HepG2 (cell line): Measurements from ENCODE around the gene CLEC3B. TPM values are rescaled to one million over a fixed set of nuclear protein-coding genes. Genes with fewer than 3 reads are reported as not detected.

Source experiments
- AHR ChIP-seq: IDR thresholded peaks from 2 replicates; pipeline ENCODE4 v1.6.1; 2018; ENCODE audit warnings: missing genetic modification reagents, missing compliant biosample characterization
- CEBPG ChIP-seq: IDR thresholded peaks from 2 replicates; pipeline ENCODE4 v1.6.1; 2016
- ELF1 ChIP-seq: sonication (generic); formaldehyde crosslinking; IDR thresholded peaks from 2 replicates; pipeline ENCODE4 v1.4.0; 2020; ENCODE audit warnings: missing genetic modification reagents
- GABPB1 ChIP-seq: IDR thresholded peaks from 2 replicates; pipeline ENCODE4 v1.6.1; 2016; ENCODE audit warnings: mild to moderate bottlenecking, missing genetic modification reagents, moderate library complexity, missing compliant biosample characterization
- GATAD2A ChIP-seq: IDR thresholded peaks from 2 replicates; pipeline ENCODE4 v1.6.1; 2016
- LCORL ChIP-seq, 2 experiments: fragments of 450-650 bp in 1 of 2; sonication (generic) in 1 of 2; formaldehyde crosslinking in 1 of 2; IDR thresholded peaks; 2 replicates each; pipeline versions ENCODE4 v1.5.0 to v1.6.1; 2017 to 2020; ENCODE audit warnings: antibody characterized with exemption in 1 of 2, missing genetic modification reagents in 1 of 2
- MIXL1 ChIP-seq: IDR thresholded peaks from 2 replicates; pipeline ENCODE4 v1.6.1; 2016
- REPIN1 ChIP-seq: sonication (generic); formaldehyde crosslinking; IDR thresholded peaks from 2 replicates; pipeline ENCODE4 v1.8.0; 2022; ENCODE audit warnings: missing genetic modification reagents, low read depth, mild to moderate bottlenecking, borderline replicate concordance
- RXRA ChIP-seq: sonication (generic); formaldehyde crosslinking; IDR thresholded peaks from 2 replicates; pipeline ENCODE4 v1.5.1; 2020; ENCODE audit warnings: missing genetic modification reagents
- TIGD3 ChIP-seq: sonication (generic); formaldehyde crosslinking; IDR thresholded peaks from 2 replicates; pipeline ENCODE4 v1.5.1; 2020; ENCODE audit warnings: mild to moderate bottlenecking, missing genetic modification reagents, borderline replicate concordance
- YY1 ChIP-seq: IDR thresholded peaks from 2 replicates; pipeline ENCODE4 v1.6.1; 2011; ENCODE audit warnings: low read length, low read depth, moderate library complexity, mild to moderate bottlenecking; ENCODE audit not compliant: insufficient read depth, insufficient replicate concordance
- ZBED4 ChIP-seq: sonication (generic); formaldehyde crosslinking; IDR thresholded peaks from 2 replicates; pipeline ENCODE4 v1.4.0; 2020; ENCODE audit warnings: missing genetic modification reagents, borderline replicate concordance
- ZBTB7A ChIP-seq: sonication (generic); formaldehyde crosslinking; IDR thresholded peaks from 2 replicates; pipeline ENCODE4 v1.8.0; 2022; ENCODE audit warnings: mild to moderate bottlenecking, missing genetic modification reagents
- ZMYM4 ChIP-seq: sonication (generic); formaldehyde crosslinking; IDR thresholded peaks from 2 replicates; pipeline ENCODE4 v1.8.1; 2023; ENCODE audit warnings: mild to moderate bottlenecking, missing genetic modification reagents
- ZNF230 ChIP-seq: sonication (generic); formaldehyde crosslinking; IDR thresholded peaks from 2 replicates; pipeline ENCODE4 v1.4.0; 2020; ENCODE audit warnings: mild to moderate bottlenecking, missing genetic modification reagents
- ZNF772 ChIP-seq: sonication (generic); formaldehyde crosslinking; IDR thresholded peaks from 2 replicates; pipeline ENCODE4 v1.5.0; 2020; ENCODE audit warnings: mild to moderate bottlenecking, missing genetic modification reagents
- polyA plus RNA-seq, 8 experiments: library from polyadenylated mRNA; depleted of rRNA in 3 of 8; stranded (reverse) in 7 of 8; unstranded in 1 of 8; fragments of >200 nt; fragmentation: Illumina TruSeq in 4 of 8; extraction: Trizol in 4 of 8; gene quantifications; 2 replicates each; pipeline versions ENCODE4 v1.2.1 to v1.2.3, GENCODE V29; 2011 to 2016; ENCODE audit warnings: low read depth in 4 of 8, missing spikeins in 1 of 8, mixed read lengths in 1 of 8; ENCODE audit not compliant: insufficient read depth in 1 of 8
- total RNA-seq, 5 experiments: library from RNA; depleted of rRNA; stranded (reverse); fragments of >200 nt; fragmentation: Illumina TruSeq; extraction: Trizol; gene quantifications; 2 replicates each; pipeline ENCODE4 v1.2.3, GENCODE V29; 2016; ENCODE audit warnings: low read depth in 1 of 5
- TF ChIP-seq, protein P1 (sequence below): sonication (generic); formaldehyde crosslinking; IDR thresholded peaks from 2 replicates; pipeline ENCODE4 v1.4.0; 2020; ENCODE audit warnings: missing genetic modification reagents, borderline replicate concordance
- TF ChIP-seq, protein P2 (sequence below): sonication (generic); formaldehyde crosslinking; IDR thresholded peaks from 2 replicates; pipeline ENCODE4 v1.5.1; 2020; ENCODE audit warnings: mild to moderate bottlenecking, missing genetic modification reagents, moderate library complexity

The CLEC3B gene
- total and polyA plus RNA-seq, 2 of the 13 experiments (the other 11 are each of a cell fraction or from before 2014, with no cell fraction given) = 0.07 TPM; not detected in 1

GRCh38 chr3:45037720-45038455 is 11.8 kb downstream of the CLEC3B start (continued):
- TF ChIP-seq ZBED4 (CRISPR knock-in tag) = 0 out of 2 replicates have a peak, but pooled peaks have one; percentile 54
- 0 out of 2 replicates have a peak, but pooled peaks have one; percentile 15 for TF ChIP-seq ELF1
- TF ChIP-seq LCORL (IDR thresholded peaks at IDR 0.05) = no peak
- 0 out of 2 replicates have a peak, but pooled peaks have one; percentile 35 for TF ChIP-seq LCORL (CRISPR knock-in tag; IDR thresholded peaks at IDR 0.05)
- TF ChIP-seq ZNF772 = 0 out of 2 replicates have a peak, but pooled peaks have one; percentile 32
- 0 out of 2 replicates have a peak, but pooled peaks have one; percentile 22 for TF ChIP-seq CEBPG (CRISPR knock-in tag)
- TF ChIP-seq, protein P1, sequence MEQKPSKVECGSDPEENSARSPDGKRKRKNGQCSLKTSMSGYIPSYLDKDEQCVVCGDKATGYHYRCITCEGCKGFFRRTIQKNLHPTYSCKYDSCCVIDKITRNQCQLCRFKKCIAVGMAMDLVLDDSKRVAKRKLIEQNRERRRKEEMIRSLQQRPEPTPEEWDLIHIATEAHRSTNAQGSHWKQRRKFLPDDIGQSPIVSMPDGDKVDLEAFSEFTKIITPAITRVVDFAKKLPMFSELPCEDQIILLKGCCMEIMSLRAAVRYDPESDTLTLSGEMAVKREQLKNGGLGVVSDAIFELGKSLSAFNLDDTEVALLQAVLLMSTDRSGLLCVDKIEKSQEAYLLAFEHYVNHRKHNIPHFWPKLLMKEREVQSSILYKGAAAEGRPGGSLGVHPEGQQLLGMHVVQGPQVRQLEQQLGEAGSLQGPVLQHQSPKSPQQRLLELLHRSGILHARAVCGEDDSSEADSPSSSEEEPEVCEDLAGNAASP (CRISPR knock-in tag) = peak; percentile 24; the same call in 1 of the 2 replicates
- peak; percentile 33; the same call in 1 of the 2 replicates for TF ChIP-seq ZMYM4 (CRISPR knock-in tag)
- TF ChIP-seq ZBTB7A (CRISPR knock-in tag) = no peak
- peak; percentile 60; the same call in 1 of the 2 replicates for TF ChIP-seq MIXL1 (CRISPR knock-in tag)
- TF ChIP-seq ZNF230 (CRISPR knock-in tag) = peak; percentile 100
- no peak for TF ChIP-seq RXRA (CRISPR knock-in tag)
- TF ChIP-seq, protein P2, sequence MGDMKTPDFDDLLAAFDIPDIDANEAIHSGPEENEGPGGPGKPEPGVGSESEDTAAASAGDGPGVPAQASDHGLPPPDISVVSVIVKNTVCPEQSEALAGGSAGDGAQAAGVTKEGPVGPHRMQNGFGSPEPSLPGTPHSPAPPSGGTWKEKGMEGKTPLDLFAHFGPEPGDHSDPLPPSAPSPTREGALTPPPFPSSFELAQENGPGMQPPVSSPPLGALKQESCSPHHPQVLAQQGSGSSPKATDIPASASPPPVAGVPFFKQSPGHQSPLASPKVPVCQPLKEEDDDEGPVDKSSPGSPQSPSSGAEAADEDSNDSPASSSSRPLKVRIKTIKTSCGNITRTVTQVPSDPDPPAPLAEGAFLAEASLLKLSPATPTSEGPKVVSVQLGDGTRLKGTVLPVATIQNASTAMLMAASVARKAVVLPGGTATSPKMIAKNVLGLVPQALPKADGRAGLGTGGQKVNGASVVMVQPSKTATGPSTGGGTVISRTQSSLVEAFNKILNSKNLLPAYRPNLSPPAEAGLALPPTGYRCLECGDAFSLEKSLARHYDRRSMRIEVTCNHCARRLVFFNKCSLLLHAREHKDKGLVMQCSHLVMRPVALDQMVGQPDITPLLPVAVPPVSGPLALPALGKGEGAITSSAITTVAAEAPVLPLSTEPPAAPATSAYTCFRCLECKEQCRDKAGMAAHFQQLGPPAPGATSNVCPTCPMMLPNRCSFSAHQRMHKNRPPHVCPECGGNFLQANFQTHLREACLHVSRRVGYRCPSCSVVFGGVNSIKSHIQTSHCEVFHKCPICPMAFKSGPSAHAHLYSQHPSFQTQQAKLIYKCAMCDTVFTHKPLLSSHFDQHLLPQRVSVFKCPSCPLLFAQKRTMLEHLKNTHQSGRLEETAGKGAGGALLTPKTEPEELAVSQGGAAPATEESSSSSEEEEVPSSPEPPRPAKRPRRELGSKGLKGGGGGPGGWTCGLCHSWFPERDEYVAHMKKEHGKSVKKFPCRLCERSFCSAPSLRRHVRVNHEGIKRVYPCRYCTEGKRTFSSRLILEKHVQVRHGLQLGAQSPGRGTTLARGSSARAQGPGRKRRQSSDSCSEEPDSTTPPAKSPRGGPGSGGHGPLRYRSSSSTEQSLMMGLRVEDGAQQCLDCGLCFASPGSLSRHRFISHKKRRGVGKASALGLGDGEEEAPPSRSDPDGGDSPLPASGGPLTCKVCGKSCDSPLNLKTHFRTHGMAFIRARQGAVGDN (CRISPR knock-in tag) = peak; percentile 40
- TF ChIP-seq GABPB1 (CRISPR knock-in tag) = peak; percentile 22; the same call in 1 of the 2 replicates
- peak; percentile 56; the same call in 1 of the 2 replicates for TF ChIP-seq REPIN1 (CRISPR knock-in tag)
- peak; percentile 61 for TF ChIP-seq GATAD2A (CRISPR knock-in tag)
- no peak for TF ChIP-seq TIGD3 (CRISPR knock-in tag)
- peak; percentile 52 for TF ChIP-seq YY1
- 0 out of 2 replicates have a peak, but pooled peaks have one; percentile 49 for TF ChIP-seq AHR (CRISPR knock-in tag)
